ENCODE data around the gene SAMD14. TPM values are rescaled to one million over a fixed set of nuclear protein-coding genes. Genes with fewer than 3 reads are reported as not detected.

Gene SAMD14
- total and polyA plus RNA-seq, 12 donors: 1.1 to 12.6 (median 3.3) TPM

DNA sequence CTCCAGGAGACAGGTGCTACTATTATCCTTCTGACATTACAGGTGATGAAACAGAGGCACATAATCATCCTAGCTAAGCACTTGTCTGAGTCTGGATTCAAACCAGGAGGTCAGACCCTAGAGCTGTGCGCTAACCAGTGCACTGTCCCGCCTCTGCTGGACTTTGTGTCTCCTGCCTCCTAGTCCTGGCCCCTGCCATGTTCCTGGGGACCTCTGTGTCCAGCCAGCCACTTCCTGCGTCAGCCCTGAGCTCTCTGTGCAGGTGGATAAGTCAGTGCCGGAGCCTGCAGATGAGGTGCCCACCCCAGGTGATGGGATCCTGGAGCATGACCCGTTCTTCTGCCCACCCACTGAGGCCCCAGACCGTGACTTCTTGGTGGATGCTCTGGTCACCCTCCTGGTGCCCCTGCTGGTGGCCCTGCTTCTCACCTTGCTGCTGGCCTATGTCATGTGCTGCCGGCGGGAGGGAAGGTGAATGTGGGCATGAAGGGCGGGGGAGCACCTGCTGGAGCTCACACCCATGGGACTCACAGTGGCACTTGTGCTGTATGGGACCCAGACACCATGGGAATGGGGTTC lies 40.0 kb upstream of the SAMD14 start:
- WGBS, 4 donors: 74 to 89% (median 85%) methylated on average over 6 to 9 of the region's 9 CpGs

DNA sequence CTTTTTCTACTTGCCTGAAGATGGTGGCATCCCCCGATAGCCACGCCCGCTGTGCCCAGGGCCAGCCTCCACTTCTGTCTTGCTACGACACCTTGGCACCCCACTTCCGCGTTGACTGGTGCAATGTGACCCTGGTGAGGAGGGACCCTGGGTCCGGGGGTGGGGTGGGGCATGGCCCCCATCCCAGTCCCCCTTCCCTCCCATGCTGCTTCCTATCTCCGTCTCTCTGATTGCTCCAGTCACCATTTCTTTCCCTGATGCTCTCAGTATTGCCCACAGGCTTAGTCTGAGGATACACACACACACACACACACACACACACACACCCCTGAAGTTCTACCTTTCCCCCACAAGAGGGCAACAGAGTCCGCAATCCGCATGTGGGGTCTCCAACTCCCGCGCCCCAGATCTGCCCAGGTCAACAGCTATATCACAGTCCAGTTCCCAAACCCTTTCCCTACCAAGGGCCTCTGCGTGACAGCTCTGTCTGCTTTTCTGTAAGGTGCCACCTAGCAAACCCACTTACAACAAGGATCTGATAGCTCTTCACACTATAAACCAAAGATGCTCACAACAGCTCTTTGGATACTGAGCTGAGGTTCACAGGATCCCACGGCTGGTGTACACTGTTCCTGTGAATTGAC lies 39.3 kb upstream of the SAMD14 start:
- Histone ChIP-seq H3K4me1 (replicated peaks in 1 of 2) (no peaks in the 10 kb centered on the region), H3K4me3 (no peak overlapping the region), H3K9me3 (replicated peaks in 1 of 3) (no peaks in the 10 kb centered on the region), H3K36me3 (replicated peaks in 1 of 2) (no peaks in the 10 kb centered on the region), H3K27ac (no peak overlapping the region), H3K27me3 (no peaks in the 10 kb centered on the region)
- intact Hi-C loops (cut with DNase I): no loop called here
- TF ChIP-seq, protein P1, sequence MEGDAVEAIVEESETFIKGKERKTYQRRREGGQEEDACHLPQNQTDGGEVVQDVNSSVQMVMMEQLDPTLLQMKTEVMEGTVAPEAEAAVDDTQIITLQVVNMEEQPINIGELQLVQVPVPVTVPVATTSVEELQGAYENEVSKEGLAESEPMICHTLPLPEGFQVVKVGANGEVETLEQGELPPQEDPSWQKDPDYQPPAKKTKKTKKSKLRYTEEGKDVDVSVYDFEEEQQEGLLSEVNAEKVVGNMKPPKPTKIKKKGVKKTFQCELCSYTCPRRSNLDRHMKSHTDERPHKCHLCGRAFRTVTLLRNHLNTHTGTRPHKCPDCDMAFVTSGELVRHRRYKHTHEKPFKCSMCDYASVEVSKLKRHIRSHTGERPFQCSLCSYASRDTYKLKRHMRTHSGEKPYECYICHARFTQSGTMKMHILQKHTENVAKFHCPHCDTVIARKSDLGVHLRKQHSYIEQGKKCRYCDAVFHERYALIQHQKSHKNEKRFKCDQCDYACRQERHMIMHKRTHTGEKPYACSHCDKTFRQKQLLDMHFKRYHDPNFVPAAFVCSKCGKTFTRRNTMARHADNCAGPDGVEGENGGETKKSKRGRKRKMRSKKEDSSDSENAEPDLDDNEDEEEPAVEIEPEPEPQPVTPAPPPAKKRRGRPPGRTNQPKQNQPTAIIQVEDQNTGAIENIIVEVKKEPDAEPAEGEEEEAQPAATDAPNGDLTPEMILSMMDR (IDR thresholded peaks at IDR 0.05): peak; percentile 43 to 99 (median 80)
- no peak for TF ChIP-seq POLR2A (IDR thresholded peaks at IDR 0.05)
- peak in 5 of 7 donors; percentile 48 to 64 (median 55) for DNase-seq
- WGBS, 4 donors: 26 to 40% (median 31%) methylated on average over 13 to 14 of the region's 14 CpGs

More for the DNA sequence above, 40.0 kb upstream of the SAMD14 start:
- Histone ChIP-seq H3K27me3 (no peaks in the 10 kb centered on the region), H3K4me1 (replicated peaks in 1 of 2) (no peaks in the 10 kb centered on the region), H3K27ac (no peak overlapping the region), H3K9me3 (replicated peaks in 1 of 3) (no peaks in the 10 kb centered on the region), H3K4me3 (no peak overlapping the region), H3K36me3 (replicated peaks in 1 of 2) (no peaks in the 10 kb centered on the region)
- DNase-seq: no peak
- TF ChIP-seq, protein P1 (IDR thresholded peaks at IDR 0.05): no peak
- TF ChIP-seq POLR2A (IDR thresholded peaks at IDR 0.05): no peak
- intact Hi-C loops (cut with DNase I): no loop called here

DNA sequence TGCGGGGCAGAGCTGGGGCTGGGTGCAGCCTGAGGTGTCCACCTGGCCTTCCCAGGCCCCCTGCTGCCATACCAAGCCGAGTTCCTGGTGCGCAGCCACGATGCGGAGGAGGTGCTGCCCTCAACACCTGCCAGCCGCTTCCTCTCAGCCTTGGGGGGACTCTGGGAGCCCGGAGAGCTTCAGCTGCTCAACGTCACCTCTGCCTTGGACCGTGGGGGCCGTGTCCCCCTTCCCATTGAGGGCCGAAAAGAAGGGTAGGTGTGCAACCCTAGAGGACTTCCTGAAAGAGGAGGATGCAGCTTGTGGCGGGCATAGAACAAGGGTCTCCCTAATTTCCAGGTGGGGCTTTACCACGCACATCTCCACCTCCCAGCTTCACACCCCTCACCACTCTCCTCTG lies 38.4 kb upstream of the SAMD14 start:
- no peaks in the 10 kb centered on the region for H3K9me3 ChIP-seq (replicated peaks in 1 of 3)
- H3K4me3 ChIP-seq: no peak overlapping the region
- H3K4me1 ChIP-seq (replicated peaks in 1 of 2): no peaks in the 10 kb centered on the region
- TF ChIP-seq POLR2A (IDR thresholded peaks at IDR 0.05): no peak
- TF ChIP-seq, protein P1 (IDR thresholded peaks at IDR 0.05): no peak
- no peak for DNase-seq
- 55 to 79% (median 69%) methylated on average over 2 to 13 of the region's 13 CpGs for WGBS, 4 donors
- no peaks in the 10 kb centered on the region for H3K27me3 ChIP-seq
- intact Hi-C loops (cut with DNase I): no loop called here
- H3K27ac ChIP-seq: no peak overlapping the region
- H3K36me3 ChIP-seq (replicated peaks in 1 of 2): no peaks in the 10 kb centered on the region

DNA sequence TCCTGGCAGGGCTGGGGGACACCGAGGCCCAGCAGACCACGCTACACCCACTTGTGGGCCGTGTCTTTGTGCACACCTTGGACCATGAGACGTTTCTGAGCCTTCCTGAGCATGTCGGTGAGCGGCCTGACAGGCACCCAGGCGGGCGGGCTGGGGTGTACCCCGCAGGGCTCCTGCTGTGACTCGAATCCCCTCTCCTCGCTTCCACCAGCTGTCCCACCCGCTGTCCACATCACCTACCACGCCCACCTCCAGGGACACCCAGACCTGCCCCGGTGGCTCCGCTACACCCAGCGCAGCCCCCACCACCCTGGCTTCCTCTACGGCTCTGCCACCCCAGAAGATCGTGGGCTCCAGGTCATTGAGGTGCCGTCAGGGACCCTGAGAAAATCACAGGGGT lies 37.4 kb upstream of the SAMD14 start:
- Histone ChIP-seq H3K36me3 (replicated peaks in 1 of 2) (no peaks in the 10 kb centered on the region), H3K9me3 (replicated peaks in 1 of 3) (no peaks in the 10 kb centered on the region), H3K27ac (no peak overlapping the region), H3K27me3 (no peaks in the 10 kb centered on the region), H3K4me3 (no peak overlapping the region), H3K4me1 (replicated peaks in 1 of 2) (no peaks in the 10 kb centered on the region)
- TF ChIP-seq, protein P1 (IDR thresholded peaks at IDR 0.05): no peak
- no peak for TF ChIP-seq POLR2A (IDR thresholded peaks at IDR 0.05)
- intact Hi-C loops (cut with DNase I): no loop called here
- DNase-seq: no peak
- 79 to 87% (median 84%) methylated on average over 11 to 19 of the region's 19 CpGs for WGBS, 4 donors
